ENCODE data around the gene FZD10. TPM values are rescaled to one million over a fixed set of nuclear protein-coding genes. Genes with fewer than 3 reads are reported as not detected.

FZD10 gene
- total RNA-seq, 1 experiment from 2014 or later: not detected

DNA sequence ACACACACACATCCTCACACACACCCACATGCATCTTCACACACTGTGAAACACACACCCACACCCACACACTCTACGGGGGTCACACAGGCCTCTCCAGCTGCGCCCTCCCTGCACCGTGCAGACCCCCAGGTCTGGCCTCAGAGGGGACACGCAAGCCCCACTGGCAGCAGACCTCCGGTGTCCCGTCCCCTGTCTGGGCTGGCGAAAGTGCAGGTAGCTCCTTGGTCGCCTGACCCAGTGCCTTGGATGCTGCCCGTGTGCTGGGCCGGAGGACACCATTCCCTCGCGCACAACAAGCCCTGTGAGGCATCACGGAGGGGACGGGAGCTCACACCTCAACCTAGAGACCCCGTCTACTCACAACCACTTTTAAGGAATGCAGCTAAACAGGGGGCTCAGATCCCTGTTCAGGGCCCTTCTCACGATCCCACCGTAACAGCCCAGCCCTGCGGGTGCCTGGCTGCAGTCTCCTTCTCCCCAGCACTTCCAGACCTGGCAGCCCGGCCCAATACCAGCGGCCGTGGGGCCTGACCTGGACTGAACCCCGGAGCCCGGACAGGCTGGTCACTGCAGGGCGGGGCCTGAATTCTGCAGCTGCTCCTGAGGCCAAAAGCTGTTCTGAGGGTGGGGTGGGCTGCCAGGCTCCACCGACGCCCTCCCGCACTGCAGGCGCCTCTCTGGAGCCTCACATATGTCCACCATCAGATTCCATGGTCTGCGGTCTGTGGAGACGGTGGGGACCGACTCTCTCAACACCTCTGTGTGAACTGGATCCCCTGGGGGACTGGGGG is 42.1 kb upstream of the FZD10 start:
- no peak overlapping the region for H3K4me2 ChIP-seq (ENCODE audit: low read depth, low read length, poor library complexity, severe bottlenecking)
- no peaks in the 10 kb centered on the region for H3K36me3 ChIP-seq (ENCODE audit: insufficient read depth, low read length)
- H3K9me2 ChIP-seq (replicated peaks; ENCODE audit: insufficient read depth, low read length): no peaks in the 10 kb centered on the region

DNA sequence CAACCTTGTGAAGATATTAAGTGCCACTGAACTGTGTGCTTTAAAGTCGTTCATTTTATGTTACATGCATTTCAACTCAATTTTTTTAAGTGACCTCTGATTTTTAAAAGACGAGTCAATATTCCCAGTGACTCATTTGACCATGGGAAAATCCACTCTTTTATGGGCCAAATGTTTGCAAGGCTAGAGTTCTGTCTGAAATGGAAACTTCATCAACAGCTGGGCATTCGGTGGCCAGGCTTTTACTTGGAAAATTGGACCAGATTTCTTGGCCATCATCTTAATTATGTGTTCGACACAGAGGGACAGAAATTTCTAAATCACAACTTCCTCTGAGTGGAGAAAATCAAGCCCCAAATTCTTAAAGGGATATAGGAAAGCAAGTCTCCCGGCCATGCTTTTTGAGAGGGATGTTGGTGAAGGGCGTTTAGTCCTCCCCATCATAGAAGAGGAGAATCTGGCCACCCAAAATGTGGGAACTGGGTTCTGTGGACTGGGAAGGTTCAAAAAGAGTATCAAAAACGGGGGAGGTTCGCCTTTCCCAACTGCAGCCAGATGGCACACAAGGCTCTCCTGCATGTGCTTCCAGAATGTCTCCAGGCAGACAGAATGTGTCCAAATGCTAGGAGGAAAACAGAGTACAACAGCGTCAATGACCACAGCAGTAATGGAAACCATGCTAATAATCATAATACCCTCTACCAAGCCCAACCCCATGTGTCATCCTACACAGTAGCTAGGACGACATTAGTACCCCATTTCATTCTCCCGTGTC is 40.9 kb upstream of the FZD10 start:
- no peak overlapping the region for H3K4me3 ChIP-seq (ENCODE audit: low read length)
- peak; percentile 12 for DNase-seq
- H3K36me3 ChIP-seq (ENCODE audit: insufficient read depth, low read length): no peaks in the 10 kb centered on the region
- no peaks in the 10 kb centered on the region for H3K79me2 ChIP-seq (ENCODE audit: low read length)
- no peak overlapping the region for H3K9ac ChIP-seq (ENCODE audit: low read length)
- no peaks in the 10 kb centered on the region for H3K9me3 ChIP-seq (ENCODE audit: low read length)
- no peaks in the 10 kb centered on the region for H3K4me1 ChIP-seq (ENCODE audit: low read length)
- no peaks in the 10 kb centered on the region for H3K27me3 ChIP-seq (ENCODE audit: low read length)
- no peaks in the 10 kb centered on the region for H3K9me2 ChIP-seq (replicated peaks; ENCODE audit: insufficient read depth, low read length)
- no peaks in the 10 kb centered on the region for H4K20me1 ChIP-seq (ENCODE audit: insufficient read depth, low read depth, low read length)
- H3K27ac ChIP-seq (ENCODE audit: low read length): no peak overlapping the region
- H3K4me2 ChIP-seq (ENCODE audit: low read depth, low read length, poor library complexity, severe bottlenecking): no peak overlapping the region
- no peak overlapping the region for H2AFZ ChIP-seq (ENCODE audit: low read length)

More for the DNA sequence above, 42.1 kb upstream of the FZD10 start:
- H2AFZ ChIP-seq (ENCODE audit: low read length): no peak overlapping the region
- no peak overlapping the region for H3K27ac ChIP-seq (ENCODE audit: low read length)
- no peaks in the 10 kb centered on the region for H3K9me3 ChIP-seq (ENCODE audit: low read length)
- H3K9ac ChIP-seq (ENCODE audit: low read length): no peak overlapping the region
- no peaks in the 10 kb centered on the region for H3K27me3 ChIP-seq (ENCODE audit: low read length)
- no peaks in the 10 kb centered on the region for H3K4me1 ChIP-seq (ENCODE audit: low read length)
- H3K4me3 ChIP-seq (ENCODE audit: low read length): no peak overlapping the region
- no peak for DNase-seq
- no peaks in the 10 kb centered on the region for H4K20me1 ChIP-seq (ENCODE audit: insufficient read depth, low read depth, low read length)
- H3K79me2 ChIP-seq (ENCODE audit: low read length): no peaks in the 10 kb centered on the region

DNA sequence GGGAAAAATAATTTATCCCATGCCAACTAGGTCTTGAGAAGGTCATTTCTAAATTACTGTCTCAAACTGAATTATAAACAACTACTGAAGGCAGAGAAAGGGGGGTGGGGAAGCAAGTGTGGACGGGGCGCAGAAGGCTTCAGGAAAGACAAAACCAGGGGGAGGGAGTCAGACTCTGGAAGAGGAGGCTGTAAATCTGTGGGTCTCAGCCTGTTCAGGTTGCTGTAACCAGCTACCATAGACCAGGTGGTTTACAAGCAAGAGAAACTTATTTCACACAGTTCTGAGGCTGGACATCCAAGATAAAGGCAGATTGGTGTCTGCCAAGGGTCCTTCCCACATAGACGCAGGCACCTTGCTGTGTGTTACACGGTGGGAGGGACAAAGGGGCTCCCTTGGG is 39.9 kb upstream of the FZD10 start:
- peak; percentile 17 for DNase-seq
- Histone ChIP-seq H3K4me3 (ENCODE audit: low read length) (no peak overlapping the region), H3K27ac (ENCODE audit: low read length) (no peak overlapping the region), H3K27me3 (ENCODE audit: low read length) (no peaks in the 10 kb centered on the region), H2AFZ (ENCODE audit: low read length) (no peak overlapping the region), H4K20me1 (ENCODE audit: insufficient read depth, low read depth, low read length) (no peaks in the 10 kb centered on the region), H3K79me2 (ENCODE audit: low read length) (no peaks in the 10 kb centered on the region), H3K36me3 (ENCODE audit: insufficient read depth, low read length) (no peaks in the 10 kb centered on the region), H3K4me1 (ENCODE audit: low read length) (no peaks in the 10 kb centered on the region), H3K9me2 (replicated peaks; ENCODE audit: insufficient read depth, low read length) (no peaks in the 10 kb centered on the region), H3K4me2 (ENCODE audit: low read depth, low read length, poor library complexity, severe bottlenecking) (no peak overlapping the region), H3K9ac (ENCODE audit: low read length) (no peak overlapping the region), H3K9me3 (ENCODE audit: low read length) (no peaks in the 10 kb centered on the region)

DNA sequence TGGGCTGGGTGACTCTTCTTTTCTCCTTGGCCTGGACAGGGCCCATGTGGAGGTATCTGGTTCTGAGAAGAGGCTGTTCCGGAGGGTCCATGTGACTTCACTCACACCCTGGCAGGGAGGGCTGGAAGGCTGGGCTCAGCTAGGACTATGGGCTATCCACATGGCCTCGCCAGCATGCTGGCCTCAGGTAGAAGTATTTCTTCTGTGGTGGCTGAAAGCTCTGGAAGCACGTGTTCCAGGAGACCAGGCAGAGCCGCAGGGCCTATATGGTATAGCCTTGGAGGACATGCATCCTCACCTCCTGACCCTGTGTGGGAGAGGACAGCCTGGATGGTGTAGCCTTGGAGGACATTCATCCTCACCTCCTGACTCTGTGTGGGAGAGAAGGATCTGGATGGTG is 38.2 kb upstream of the FZD10 start:
- Histone ChIP-seq H3K27me3 (ENCODE audit: low read length) (no peaks in the 10 kb centered on the region), H3K4me3 (ENCODE audit: low read length) (no peak overlapping the region), H4K20me1 (ENCODE audit: insufficient read depth, low read depth, low read length) (no peaks in the 10 kb centered on the region), H3K36me3 (ENCODE audit: insufficient read depth, low read length) (no peaks in the 10 kb centered on the region), H3K79me2 (ENCODE audit: low read length) (no peaks in the 10 kb centered on the region), H3K9ac (ENCODE audit: low read length) (no peak overlapping the region), H2AFZ (ENCODE audit: low read length) (no peak overlapping the region), H3K4me2 (ENCODE audit: low read depth, low read length, poor library complexity, severe bottlenecking) (no peak overlapping the region), H3K27ac (ENCODE audit: low read length) (no peak overlapping the region), H3K9me3 (ENCODE audit: low read length) (no peaks in the 10 kb centered on the region), H3K9me2 (replicated peaks; ENCODE audit: insufficient read depth, low read length) (no peaks in the 10 kb centered on the region), H3K4me1 (ENCODE audit: low read length) (no peaks in the 10 kb centered on the region)
- DNase-seq: peak; percentile 34

DNA sequence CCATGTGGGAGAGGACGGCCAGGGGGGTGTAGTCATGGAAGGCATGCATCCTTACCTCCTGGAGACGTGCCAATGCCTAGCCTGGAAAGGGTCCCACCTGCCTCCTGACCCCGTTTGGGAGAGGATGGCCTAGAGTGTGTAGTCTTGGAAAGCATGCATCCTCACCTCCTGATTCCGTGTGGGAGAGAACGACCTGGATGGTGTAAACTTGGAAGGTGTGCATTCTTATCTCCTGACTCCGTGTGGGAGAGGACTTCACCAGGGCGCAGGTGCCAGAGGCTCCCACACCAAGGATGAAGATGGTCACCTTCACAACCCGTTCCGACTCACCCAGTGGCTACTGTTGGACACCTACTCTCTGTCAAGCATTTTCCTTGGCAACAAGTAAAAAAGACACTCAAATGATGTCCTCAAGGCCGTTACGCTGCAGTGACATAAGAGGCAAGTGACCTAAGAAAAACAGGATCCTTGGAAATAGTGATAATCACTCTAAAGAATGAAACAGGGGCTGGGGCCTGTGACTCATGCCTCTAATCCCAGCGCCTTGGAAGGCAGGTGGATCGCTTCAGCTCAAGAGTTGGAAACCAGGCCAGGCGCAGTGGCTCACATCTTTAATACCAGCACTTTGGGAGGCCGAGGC is 37.5 kb upstream of the FZD10 start:
- no peak overlapping the region for H3K4me3 ChIP-seq (ENCODE audit: low read length)
- H3K9me3 ChIP-seq (ENCODE audit: low read length): no peaks in the 10 kb centered on the region
- no peak overlapping the region for H2AFZ ChIP-seq (ENCODE audit: low read length)
- no peak overlapping the region for H3K27ac ChIP-seq (ENCODE audit: low read length)
- DNase-seq: peak; percentile 31
- H3K79me2 ChIP-seq (ENCODE audit: low read length): no peaks in the 10 kb centered on the region
- no peaks in the 10 kb centered on the region for H3K36me3 ChIP-seq (ENCODE audit: insufficient read depth, low read length)
- no peak overlapping the region for H3K9ac ChIP-seq (ENCODE audit: low read length)
- no peaks in the 10 kb centered on the region for H3K27me3 ChIP-seq (ENCODE audit: low read length)
- H3K4me2 ChIP-seq (ENCODE audit: low read depth, low read length, poor library complexity, severe bottlenecking): no peak overlapping the region
- H3K4me1 ChIP-seq (ENCODE audit: low read length): no peaks in the 10 kb centered on the region
- no peaks in the 10 kb centered on the region for H3K9me2 ChIP-seq (replicated peaks; ENCODE audit: insufficient read depth, low read length)
- no peaks in the 10 kb centered on the region for H4K20me1 ChIP-seq (ENCODE audit: insufficient read depth, low read depth, low read length)

DNA sequence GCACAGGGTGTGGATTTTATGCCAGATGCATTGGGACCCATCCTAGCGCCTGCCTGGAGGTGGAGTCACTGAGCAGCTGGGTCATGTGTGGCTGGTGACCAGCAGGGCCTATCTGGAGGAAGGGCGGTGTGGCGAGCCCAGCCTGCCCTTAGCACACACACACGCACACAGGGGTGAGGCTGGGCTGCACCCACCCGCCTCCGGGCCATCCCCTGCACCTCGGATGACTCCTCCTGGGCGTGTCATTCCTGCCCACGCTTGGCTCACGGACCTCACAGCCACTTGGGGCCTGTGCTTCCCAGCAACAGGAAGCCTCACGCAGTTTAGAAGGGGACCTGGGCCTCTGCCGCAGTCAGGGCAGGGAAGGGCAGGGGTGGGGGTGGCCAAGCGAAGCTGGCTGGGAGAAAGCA is 36.2 kb upstream of the FZD10 start:
- Histone ChIP-seq H3K36me3 (ENCODE audit: insufficient read depth, low read length) (no peaks in the 10 kb centered on the region), H2AFZ (ENCODE audit: low read length) (no peak overlapping the region), H3K4me3 (ENCODE audit: low read length) (no peak overlapping the region), H3K4me1 (ENCODE audit: low read length) (no peaks in the 10 kb centered on the region), H3K27ac (ENCODE audit: low read length) (no peak overlapping the region), H3K79me2 (ENCODE audit: low read length) (no peaks in the 10 kb centered on the region), H3K4me2 (ENCODE audit: low read depth, low read length, poor library complexity, severe bottlenecking) (no peak overlapping the region), H4K20me1 (ENCODE audit: insufficient read depth, low read depth, low read length) (no peaks in the 10 kb centered on the region), H3K9me3 (ENCODE audit: low read length) (no peaks in the 10 kb centered on the region), H3K27me3 (ENCODE audit: low read length) (no peaks in the 10 kb centered on the region), H3K9ac (ENCODE audit: low read length) (no peak overlapping the region), H3K9me2 (replicated peaks; ENCODE audit: insufficient read depth, low read length) (no peaks in the 10 kb centered on the region)
- no peak for DNase-seq

DNA sequence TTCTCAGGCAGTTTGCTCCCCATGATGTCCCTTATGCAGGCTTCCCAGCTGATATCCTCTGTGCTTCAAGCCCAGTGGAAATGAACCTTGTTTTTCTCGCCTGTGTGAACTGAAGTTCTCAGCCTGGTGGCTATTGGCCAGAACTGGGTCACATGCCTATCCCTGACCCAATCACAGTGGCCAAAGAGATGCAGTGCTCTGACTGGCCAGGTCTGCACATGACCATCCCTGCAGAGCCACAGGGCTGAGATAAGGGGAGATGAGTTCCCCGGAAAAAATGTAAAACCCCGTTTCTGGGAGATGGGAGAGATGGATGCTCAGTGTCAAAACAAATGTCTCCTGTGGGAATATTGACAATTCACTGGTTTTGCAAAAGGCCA is 34.7 kb upstream of the FZD10 start:
- H3K36me3 ChIP-seq (ENCODE audit: insufficient read depth, low read length): no peaks in the 10 kb centered on the region
- H3K79me2 ChIP-seq (ENCODE audit: low read length): no peaks in the 10 kb centered on the region
- no peak overlapping the region for H3K9ac ChIP-seq (ENCODE audit: low read length)
- no peak overlapping the region for H2AFZ ChIP-seq (ENCODE audit: low read length)
- no peaks in the 10 kb centered on the region for H3K9me2 ChIP-seq (replicated peaks; ENCODE audit: insufficient read depth, low read length)
- no peak overlapping the region for H3K27ac ChIP-seq (ENCODE audit: low read length)
- no peaks in the 10 kb centered on the region for H3K9me3 ChIP-seq (ENCODE audit: low read length)
- no peak for DNase-seq
- no peak overlapping the region for H3K4me2 ChIP-seq (ENCODE audit: low read depth, low read length, poor library complexity, severe bottlenecking)
- H4K20me1 ChIP-seq (ENCODE audit: insufficient read depth, low read depth, low read length): no peaks in the 10 kb centered on the region
- no peaks in the 10 kb centered on the region for H3K27me3 ChIP-seq (ENCODE audit: low read length)
- H3K4me3 ChIP-seq (ENCODE audit: low read length): no peak overlapping the region
- H3K4me1 ChIP-seq (ENCODE audit: low read length): no peaks in the 10 kb centered on the region

All from Karpas-422 (cell line).